Cortex of kidney (tissue), 1 donor: ENCODE results near the gene KHNYN.
"Not testable (repeated sequence)": the region's sequence is repeated elsewhere in the genome, so short reads cannot be mapped to it uniquely, and the experiment has no call there.

Experiments
- DNase-seq: peaks from one replicate; lab custom pipeline; 2025; lab: John Stamatoyannopoulos, UW

Gene KHNYN

DNA sequence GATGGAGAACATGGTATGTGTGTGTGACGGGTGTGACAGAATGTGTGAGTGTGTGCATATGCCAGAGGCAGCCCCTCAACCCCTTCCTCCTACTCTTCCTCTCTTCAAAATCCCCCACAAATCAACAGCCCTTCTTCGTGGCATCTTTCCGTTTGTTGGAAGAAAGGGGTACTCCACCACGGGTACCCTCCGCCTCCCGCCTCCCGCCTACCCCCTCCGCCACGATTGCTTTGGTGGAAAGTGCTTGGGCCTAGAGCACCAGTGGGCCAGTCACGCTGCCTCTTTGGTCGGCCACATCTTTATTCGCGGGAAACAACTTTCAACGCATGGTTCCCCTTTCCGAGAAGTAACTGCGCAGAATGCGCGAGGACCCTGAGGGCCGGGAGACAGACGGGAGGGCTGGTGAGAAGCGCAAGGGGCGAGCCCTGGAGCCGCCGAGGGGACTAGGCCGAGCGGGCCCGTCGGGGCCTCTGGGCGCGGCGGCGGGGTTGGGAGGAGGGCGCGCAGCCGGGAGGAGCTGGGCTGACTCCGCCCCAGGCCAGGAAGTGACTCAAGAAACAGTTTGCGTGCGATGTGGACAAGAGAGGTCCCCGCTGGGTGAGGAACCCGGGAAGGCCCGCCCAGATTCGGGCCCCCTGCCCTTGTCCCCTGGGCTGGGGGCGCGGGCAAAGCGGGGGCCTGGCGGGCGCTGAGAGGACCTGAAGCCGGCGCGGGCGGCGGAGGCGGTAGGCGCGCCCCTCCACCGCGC is at the start of gene KHNYN, which contains the start of gene CBLN3:
Gene KHNYN (plus strand): TSS at position 560 of the 748 bp plus-strand sequence. CDS start 777 bp downstream, outside the sequence.
Gene CBLN3 (minus strand): TSS at position 274 of the 748 bp plus-strand sequence. CDS start 614 bp downstream, outside the sequence.
- DNase-seq, result no peak

DNA sequence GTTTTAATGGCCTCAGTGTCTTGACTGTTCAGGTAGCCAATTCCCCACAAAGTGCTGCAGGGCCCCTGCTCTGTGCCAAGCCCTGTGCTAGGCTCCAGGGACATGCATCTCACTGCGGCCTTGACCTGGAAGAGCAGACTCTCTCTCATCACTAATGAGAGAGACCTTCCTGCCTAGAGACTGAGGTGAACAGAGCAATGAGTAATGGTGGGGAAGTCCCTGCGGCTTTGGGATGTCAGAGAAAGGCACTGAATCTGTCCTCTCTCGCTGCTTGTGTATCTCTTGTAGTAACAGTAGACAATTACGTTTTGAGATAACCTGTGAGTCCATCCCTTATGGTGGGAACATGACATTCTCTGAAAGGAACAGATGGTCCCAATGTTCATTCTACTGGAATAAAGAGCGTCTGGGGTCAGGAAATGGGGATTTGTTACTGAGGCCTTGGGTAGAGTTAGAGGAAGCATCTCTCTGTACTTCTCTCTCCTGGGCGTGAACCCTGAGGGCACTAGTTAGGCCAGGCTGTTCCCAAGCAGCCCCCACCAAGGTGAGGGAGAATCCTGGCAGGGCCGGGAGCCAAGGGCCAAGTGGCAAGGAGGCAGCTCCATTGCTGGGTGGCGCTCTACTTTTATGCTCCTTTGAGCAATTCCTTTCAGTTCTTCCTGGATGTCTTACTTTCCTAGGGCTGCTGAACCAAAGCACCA is 48.2 kb upstream of the KHNYN start:
- DNase-seq, result no peak

DNA sequence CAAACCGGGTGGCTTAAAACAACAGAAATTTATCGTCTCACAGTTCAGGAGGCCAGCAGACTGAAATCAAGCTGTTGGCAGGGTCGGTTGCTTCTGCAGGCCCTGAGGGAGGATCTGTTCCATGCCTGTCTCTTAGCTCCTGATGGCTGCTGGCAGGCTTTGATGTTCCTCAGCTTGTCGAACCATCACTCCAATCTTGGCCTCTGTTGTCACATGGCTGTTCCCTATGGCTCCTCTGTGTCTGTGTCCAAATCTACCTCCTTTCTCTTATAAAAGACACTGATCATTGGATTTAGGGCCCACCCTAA is 47.7 kb upstream of the KHNYN start:
- DNase-seq, result no peak

DNA sequence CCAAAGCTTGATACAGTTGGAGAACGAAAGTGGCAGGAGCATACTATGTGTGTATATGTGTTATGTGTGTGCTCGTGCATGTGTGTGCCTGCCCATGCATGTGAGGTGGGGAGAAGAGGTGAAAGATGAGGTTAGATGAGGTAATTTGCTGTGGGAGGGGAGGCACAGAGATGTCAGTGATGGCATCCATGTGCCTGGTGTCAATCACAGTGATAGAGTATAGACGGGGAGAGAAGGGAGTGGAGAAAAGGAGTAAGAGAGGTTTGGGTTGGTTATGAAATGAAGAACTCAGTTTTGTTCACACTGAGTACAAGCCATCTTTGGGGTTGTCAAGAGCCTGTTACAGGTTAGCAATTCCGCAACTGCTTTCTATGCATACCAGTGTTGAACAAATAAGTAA is 45.6 kb upstream of the KHNYN start:
- no peak for DNase-seq

DNA sequence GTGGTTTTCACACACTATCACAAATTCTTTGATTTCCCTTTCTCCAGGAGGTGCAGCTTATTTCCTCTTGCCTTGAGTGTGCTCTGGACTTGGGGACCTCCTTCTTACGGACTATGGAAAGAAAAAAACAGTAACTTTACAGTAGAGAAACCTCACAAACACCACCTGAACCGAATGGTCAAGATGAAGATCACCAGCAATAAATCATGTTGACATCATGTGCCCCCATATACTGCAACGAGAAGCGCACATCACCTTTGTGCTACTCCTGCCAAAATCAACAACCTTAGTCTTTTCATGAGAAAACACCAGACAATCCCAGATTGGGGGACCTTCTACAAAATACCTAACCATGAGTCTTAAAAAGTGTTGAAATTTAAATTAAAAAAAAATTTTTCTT is 44.2 kb upstream of the KHNYN start:
- no peak for DNase-seq

DNA sequence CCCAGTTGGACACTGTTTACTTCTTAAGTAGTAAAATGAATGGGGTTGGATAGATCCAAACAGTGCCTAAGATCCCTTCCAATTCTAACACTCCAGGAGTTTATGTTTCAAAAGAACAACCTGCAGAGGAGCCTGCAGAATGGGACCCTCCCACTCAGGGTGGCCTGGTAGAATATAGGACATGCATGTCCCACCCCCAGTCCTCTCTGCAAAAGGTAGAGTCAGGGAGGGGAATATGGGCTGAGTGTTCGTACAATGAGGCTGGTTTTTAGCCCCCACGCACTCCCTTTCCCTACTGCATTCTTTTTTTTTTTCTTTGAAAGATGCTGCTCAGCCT is 42.8 kb upstream of the KHNYN start:
- DNase-seq, result no peak

DNA sequence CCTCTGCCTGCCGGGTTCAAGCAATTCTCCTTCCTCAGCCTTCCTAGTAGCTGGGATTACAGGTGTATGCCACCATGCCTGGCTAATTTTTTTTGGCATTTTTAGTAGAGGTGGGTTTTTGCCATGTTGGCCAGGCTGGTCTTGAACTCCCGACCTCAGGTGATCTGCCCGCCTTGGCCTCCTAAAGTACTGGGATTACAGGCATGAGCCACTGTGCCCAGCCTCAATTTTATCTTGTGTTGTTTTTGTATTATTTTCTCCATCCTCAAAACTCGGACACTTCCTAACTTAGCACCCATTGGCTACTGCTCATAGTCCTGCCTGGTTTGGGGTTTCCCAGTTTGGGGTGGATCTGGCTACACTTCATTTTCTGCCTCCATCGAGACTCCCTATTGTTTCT is 42.2 kb upstream of the KHNYN start:
- DNase-seq, result not testable (repeated sequence)

DNA sequence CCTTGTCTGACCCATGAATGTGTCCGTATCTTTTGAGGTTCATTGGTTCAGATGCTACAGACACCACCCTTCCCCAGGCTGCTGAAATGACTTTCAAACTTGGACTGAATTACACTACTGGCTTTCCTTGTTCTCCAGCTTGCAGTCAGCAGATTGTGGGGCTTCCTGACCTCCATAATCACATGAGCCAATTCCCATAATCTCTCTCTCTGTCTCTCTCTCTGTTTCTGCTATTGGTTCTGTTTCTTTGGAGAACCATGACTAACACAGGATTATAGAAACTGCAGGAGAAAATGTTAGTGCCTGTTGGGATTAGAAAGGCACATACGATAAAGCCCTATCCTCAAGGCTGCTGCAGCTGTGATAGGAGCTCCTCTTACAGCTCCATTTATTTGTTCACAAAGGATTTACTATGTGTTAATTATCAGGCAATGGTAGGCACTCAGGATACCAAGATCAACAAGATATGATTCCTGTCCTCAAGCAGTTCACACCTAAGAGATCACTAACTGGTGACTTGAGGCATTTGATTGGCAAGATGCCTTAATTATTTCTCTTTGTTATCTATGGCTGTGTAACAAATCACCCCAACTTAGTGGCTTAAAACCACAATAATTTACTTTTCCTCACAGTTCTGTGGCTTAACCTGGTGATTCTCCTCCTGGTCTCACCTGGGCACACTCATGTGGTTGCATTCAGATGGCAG is 41.1 kb upstream of the KHNYN start:
- no peak for DNase-seq

DNA sequence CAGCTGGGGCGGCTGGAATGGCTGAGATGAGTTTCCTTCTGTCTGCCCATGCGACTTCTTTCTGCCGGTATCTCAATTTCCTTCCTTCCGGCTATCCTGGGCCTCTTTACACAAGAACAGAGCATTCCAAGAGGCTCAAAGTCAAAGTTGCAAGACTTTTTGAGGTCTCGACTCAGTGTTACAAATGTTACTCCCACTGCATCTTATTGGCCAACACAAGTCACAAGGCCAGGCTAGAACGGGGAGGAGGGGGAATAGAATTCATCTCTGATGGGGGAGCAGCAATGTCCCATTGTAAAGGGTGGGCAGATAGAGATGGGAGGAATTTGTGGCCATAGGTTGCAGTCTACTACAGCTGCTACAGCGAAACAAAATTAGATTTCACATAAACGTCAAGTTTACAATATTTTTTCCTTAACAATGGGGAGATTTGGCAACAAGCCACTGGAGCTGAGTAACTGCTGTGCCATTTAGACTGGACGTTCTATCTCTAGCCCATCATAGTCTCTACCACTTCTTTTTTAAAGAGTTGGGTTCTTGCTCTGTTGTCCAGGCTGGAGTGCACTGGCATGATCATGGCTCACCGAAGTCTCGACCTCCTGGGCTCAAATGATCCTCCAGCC is 40.4 kb upstream of the KHNYN start:
- no peak for DNase-seq

DNA sequence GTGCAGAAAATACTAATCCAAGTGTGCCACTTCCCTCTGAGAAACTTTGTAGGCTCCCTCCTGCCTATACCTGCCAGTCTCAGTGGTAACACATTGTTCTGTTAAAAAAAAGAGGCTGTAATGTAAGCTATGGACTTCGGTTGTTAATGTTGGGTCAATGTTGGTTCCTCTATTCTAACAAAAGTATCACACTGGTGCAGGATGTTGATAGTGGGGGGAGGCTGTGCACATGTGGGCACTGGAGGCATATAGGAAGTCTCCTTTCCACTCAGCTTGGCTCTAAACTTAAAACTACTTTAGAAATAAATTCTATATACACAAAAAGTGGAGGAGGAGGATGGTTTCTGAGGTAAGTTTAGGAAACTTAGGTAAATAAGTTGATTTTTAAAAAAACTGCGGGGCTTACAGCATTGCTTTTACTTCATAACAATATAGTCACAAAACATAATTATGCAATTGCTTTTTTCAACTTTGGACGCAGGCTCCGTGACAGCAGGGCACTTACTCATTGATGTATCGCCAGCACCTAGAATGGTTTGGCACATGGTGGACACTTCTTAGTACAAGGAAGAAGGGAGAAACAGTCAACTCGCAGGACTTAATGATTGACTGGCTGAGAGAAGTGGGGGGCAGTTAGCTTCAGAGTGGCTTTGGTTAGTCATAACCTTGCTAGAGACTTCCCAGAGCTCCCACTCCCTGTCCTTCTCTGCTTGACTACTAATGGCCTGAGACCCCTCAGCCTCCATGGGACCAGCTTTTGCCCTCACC is 38.9 kb upstream of the KHNYN start:
- DNase-seq, result no peak

DNA sequence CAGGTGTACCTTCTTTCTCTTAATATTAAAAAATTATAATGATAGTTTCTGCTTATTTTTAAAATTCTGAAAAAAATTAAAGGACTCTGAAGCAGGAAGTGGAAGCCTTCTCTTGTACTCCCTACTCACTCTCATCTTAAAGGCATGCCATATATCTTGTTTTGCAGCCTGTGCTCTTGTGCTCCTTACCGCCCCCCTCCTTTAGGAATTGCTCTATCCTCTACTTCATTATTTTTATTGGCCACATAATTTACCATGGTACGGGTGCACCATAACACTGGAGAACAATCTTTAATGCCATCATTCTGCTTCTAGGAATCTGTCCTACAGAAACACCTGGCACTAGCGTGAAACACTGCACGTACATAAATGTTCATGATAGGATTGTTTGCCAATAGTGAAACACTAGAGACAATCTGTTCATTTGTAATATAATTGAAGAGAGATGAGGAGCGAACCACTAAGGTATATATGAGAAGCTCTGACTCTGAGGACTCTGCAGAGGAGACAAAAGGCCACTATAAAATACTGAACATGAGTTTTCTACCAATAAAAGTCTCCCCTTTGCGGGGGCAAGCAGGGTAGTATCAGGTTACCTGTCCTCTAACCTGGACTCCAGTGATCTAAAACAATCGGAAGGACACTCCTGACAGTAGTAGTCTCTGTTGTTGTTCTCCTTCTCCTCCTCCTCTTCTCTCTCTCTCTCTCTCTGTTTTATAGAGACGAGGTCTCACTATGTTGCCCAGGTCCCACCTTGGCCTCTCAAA is 37.2 kb upstream of the KHNYN start:
- DNase-seq, result no peak

DNA sequence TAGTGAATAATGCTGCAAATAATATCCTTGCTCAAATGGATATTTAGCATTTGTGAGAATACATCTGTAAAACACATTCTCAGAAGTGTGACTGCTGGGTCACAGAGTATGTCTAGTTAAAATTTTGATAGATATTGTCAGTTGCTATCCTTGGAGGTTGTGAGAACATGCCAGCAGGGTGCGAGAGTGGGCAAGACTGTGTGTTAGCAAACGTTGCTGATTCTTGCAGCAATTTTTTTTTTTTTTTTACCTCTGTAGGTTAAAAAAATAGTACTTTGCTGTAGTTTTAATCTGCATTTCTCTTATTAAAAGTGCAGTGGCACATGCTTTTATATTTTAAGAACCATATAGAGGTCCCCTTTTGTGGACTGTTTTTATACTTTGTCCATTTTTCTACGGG is 35.5 kb upstream of the KHNYN start:
- no peak for DNase-seq

DNA sequence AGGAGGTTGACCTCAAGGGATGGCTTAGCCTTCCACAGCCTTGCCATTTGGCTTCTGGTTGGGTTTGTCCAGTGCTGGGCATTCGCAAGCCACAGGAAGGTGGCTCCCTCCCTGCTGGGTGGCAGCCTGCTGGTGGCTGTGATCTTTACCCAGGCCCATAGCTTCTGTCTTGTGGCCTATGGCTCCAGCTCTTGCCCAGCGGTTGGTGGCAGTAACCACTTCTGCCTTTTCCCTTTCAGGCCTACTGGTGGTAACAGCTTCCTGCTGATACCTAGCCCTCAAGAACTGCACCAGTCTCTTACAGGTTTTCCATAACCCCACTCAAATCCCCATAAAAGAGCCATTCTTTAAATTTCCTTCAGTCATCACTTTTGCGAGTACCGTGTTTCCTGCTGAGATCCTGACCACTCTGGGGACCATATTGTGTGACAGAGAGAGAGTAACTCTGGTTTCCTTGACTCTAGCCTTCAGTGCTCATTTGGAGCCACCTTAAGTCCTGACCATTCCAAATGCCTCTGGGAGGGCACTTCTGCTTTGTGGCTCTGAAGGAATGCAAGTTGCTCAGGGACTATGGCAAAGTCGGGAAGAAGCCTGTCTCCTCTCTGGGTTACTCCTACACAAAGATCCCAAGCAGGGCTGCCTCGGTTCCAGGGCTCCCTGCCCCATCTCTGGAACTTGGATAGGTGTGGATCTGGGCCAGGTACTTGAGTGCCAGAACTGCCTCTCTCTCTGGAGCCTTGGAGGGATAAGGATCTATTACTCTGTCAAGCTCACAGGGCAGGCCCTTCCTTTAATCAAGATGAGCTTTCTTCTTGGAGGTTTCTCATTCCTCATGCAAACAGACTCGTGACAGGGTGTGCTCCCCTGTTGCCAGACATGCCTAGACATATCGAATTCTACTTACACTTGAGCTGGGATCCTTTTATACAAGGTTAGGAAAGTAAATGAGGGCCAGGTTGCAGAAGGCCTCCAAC is 33.9 kb upstream of the KHNYN start:
- DNase-seq, result no peak

DNA sequence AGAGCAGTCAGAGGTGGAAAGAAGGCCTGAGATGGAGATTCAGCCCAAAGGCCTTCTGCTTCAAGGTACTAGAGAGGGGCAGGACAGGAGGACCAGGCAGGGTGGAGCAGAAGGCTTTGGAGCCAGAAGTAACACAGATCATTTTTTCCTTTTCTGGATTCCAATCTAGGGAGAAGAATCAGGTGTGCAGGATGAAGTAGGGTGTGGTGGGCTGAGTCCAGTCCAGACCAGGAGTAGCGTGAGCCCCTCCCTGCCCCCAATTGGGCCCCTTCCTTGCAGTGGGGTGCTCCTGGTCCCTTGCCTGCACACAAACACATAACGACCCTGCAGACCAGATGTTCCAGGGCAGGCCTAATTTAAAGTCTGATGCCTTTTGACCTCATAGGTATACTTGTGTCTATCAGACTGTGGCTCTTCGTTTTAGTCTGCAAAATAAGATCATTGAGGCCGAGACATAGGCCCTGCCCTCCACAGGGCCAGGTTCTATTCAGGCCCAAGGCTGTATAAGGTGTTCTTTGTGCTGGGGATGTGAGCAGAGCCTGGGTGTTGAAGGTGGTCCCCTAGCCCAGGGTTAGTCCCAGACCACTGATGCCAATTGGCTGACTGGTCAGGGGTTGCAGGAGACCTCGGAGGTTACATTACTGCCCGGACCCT is 32.0 kb upstream of the KHNYN start:
- no peak for DNase-seq

DNA sequence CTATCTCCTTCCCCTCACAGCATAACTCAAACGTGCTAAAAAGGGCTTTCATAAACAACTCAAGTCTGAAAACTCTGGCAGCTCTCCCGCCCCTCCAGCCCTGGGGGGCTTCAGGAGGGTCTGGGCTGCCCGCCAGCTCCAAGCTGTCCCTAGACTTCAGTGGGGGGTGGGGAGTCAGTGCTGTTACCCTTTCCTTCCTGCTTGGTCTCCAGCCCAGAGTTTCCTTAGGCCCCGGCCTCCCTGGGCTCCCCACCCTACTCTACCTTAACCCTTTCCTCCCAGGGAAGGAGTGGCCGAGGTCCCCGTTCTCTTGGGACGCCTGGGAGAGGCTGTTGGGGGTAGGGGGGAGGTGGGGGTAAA is 31.5 kb upstream of the KHNYN start:
- DNase-seq, result no peak

DNA sequence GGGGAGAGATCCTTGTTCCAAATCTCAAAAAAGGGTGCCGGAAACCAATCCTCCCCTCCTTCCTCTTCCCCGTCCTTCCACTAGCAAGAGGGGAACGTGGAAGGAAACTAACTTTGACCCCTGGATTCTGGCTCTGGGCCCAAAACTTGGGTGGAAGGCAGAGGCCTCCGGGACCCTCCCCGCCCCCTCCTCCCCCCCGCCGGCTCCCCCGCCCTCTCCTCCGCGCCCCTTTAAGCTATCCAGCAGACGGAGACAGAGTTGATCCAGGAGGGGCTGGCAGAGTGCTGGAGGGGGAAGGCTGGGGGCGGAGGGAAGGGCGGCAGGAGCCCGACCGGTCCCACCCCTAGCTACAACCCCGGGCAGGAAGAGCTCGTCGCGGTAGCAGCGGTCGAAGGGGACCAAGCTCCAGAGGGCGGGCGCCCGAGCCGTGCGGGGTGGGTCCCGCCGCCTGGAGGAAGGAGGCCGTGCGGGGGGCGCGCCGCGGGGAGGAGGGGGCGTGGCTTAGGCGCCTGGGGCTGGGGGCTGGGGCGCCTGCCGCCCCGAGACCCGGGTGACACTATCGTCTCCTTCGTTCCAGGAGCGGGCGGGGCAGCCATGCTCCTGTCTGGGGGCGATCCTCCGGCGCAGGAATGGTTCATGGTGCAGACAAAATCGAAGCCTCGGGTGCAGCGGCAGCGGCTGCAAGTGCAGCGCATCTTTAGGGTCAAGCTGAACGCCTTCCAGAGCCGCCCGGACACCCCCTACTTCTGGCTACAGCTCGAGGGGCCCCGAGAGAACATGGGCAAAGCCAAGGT is 30.9 kb upstream of the KHNYN start, which contains the start of gene NYNRIN:
Gene NYNRIN (plus strand): TSS at position 351 of the 794 bp plus-strand sequence. CDS start 244 bp downstream, at position 595.
- no peak for DNase-seq

DNA sequence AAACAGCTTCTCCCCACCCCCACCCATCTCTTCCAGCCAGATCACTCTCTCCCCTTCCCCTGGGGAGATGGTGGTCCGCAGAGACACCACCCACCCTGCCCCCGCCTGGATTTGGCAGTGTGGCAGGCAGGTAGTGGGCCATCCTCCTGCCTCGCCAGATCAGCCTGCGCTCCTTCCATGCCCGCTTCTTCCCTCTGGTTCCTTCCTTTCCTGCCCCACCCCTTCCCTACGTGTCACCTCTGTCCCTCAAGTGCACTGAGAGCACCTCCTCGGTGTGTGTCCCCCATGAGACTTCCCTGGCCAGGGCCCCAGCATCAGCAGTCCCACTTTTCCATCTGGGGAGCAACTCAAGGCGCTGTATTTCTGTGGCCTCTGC is 30.3 kb upstream of the KHNYN start:
- no peak for DNase-seq

DNA sequence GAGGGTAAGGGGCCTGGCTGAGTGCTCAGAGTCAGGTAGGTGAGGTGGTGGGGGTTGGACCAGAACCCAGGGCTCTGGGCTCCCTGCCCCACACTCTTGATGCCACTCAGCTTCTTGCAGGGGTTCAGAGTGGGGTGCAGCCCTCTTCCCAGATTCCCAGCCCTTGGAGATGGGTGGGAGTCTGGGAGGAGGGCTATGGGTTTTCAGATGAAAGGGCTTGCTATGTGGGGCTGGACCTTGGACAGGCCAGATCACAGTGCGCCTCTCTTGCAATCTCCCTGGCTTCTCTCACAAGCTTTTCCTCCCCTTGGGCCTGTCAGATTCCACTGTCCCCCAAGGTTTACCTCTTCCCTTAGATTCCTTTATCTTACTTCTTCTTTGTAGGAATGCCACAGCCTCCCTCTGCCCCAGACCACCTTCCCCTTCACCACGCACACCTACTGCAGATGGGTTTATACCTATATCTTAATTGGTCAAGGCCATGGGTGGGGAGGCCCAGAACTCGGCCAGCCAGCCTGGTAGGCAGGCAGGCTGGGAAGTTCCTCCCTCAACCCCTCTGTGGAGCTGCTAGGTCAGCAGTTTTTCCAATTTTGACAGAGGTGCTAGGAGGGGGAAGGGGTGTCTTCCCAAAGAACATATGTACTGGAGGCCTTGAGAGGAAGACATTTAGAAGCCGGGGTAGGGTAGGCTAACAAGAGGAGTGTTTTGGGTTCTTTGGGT is 29.6 kb upstream of the KHNYN start:
- no peak for DNase-seq
